Uterus (tissue), 2 donors: Measurements from ENCODE around the gene ACMSD.

ENCODE experiments used
- POLR2A ChIP-seq, 2 donors: fragments of 450-650 bp; IDR thresholded peaks; one replicate each; pipeline ENCODE4 v1.6.1; 2016; ENCODE audit warnings: antibody characterized with exemption in 2 of 2, mild to moderate bottlenecking in 1 of 2, moderate library complexity in 1 of 2
- TF ChIP-seq, protein P1 (sequence below), 4 experiments: fragments of 200-600 bp in 2 of 4; fragments of 450-650 bp in 2 of 4; sonication (generic) in 2 of 4; IDR thresholded peaks; one replicate each; pipeline ENCODE4 v1.5.1; 2016 to 2019; ENCODE audit warnings: antibody characterized with exemption in 4 of 4, mild to moderate bottlenecking in 2 of 4, moderate library complexity in 1 of 4

DNA sequence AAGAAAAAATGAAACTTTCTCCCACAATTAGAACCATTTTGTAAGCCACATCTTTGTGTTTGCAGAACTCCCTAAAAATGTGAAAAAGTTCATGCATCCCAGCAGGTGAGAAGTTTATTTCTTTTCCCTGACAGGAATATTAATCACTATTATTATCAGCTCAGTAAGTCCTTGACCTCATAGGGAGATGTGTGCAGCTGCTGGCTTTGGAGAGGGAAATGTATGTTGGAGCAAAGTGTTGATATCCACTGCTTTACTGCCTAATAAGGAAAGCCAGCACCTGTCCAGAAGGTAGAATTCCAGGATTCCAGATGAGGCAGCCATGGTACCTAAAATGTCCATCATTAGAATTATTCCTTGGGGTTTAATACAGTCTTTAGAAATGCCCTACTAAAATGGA lies 44.4 kb downstream of the ACMSD start:
- TF ChIP-seq, protein P1, sequence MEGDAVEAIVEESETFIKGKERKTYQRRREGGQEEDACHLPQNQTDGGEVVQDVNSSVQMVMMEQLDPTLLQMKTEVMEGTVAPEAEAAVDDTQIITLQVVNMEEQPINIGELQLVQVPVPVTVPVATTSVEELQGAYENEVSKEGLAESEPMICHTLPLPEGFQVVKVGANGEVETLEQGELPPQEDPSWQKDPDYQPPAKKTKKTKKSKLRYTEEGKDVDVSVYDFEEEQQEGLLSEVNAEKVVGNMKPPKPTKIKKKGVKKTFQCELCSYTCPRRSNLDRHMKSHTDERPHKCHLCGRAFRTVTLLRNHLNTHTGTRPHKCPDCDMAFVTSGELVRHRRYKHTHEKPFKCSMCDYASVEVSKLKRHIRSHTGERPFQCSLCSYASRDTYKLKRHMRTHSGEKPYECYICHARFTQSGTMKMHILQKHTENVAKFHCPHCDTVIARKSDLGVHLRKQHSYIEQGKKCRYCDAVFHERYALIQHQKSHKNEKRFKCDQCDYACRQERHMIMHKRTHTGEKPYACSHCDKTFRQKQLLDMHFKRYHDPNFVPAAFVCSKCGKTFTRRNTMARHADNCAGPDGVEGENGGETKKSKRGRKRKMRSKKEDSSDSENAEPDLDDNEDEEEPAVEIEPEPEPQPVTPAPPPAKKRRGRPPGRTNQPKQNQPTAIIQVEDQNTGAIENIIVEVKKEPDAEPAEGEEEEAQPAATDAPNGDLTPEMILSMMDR (IDR thresholded peaks at IDR 0.05), result no peak
- TF ChIP-seq POLR2A (IDR thresholded peaks at IDR 0.05), result no peak
